Upper lobe of left lung (tissue), 6 donors: ENCODE measurements around the gene BMPR1B. TPM values are rescaled to one million over a fixed set of nuclear protein-coding genes. Genes with fewer than 3 reads are reported as not detected.

ENCODE experiments used
- ATAC-seq, 2 donors: fragments of 200-7000 bp; cut with Tn5 transposase; one replicate each; pipeline ENCODE4 v1.9.1; 2022; ENCODE audit warnings: mild to moderate bottlenecking in 2 of 2, moderate library complexity in 2 of 2; ENCODE audit not compliant: low FRiP score in 2 of 2
- DNase-seq, 2 donors: peaks; one replicate each; pipeline ENCODE4 v3.0.0-alpha.2; 2019 to 2020
- H3K27ac ChIP-seq, 4 donors: fragments of 200-600 bp; sonication (generic); one replicate each; pipeline ENCODE4 v1.5.1; 2016 to 2019
- H3K27me3 ChIP-seq, 4 donors: fragments of 200-600 bp; sonication (generic); one replicate each; pipeline ENCODE4 v1.5.1; 2017 to 2019
- H3K36me3 ChIP-seq, 4 donors: fragments of 200-600 bp; sonication (generic); one replicate each; pipeline ENCODE4 v1.5.1; 2016 to 2019
- H3K4me1 ChIP-seq, 4 donors: fragments of 200-600 bp; sonication (generic); one replicate each; pipeline ENCODE4 v1.5.1; 2018 to 2019
- H3K4me3 ChIP-seq, 4 donors: fragments of 200-600 bp; sonication (generic); one replicate each; pipeline ENCODE4 v1.5.1; 2017 to 2019; ENCODE audit warnings: mild to moderate bottlenecking in 2 of 4, moderate library complexity in 1 of 4
- H3K9me3 ChIP-seq, 4 donors: fragments of 200-600 bp; sonication (generic); one replicate each; pipeline ENCODE4 v1.5.1; 2018 to 2019
- CTCF ChIP-seq, 6 experiments: fragments of 450-650 bp in 4 of 6; fragments of 200-600 bp in 2 of 6; sonication (generic) in 2 of 6; IDR thresholded peaks; one replicate each; pipeline ENCODE4 v1.5.1; 2016 to 2019; ENCODE audit warnings: antibody characterized with exemption in 6 of 6
- EP300 ChIP-seq, 4 donors: sonication (generic); formaldehyde crosslinking; IDR thresholded peaks; one replicate each; pipeline ENCODE4 v1.5.1; 2017; ENCODE audit warnings: antibody characterized with exemption in 4 of 4, control low read depth in 2 of 4
- POLR2A ChIP-seq, 4 donors: fragments of 450-650 bp; IDR thresholded peaks; one replicate each; pipeline ENCODE4 v1.5.1; 2016 to 2017; ENCODE audit warnings: antibody characterized with exemption in 4 of 4, mild to moderate bottlenecking in 2 of 4
- POLR2AphosphoS5 ChIP-seq, 2 donors: sonication (generic); formaldehyde crosslinking; IDR thresholded peaks; one replicate each; pipeline ENCODE4 v1.5.1; 2017; ENCODE audit warnings: antibody characterized with exemption in 2 of 2
- WGBS, 2 donors: methylation state at CpG; one replicate each; pipeline ENCODE4 v1.1.5; 2017 to 2018; 5-methylcytosine and 5-hydroxymethylcytosine counted together
- total RNA-seq, 6 donors: library from RNA; depleted of rRNA in 4 of 6; stranded (reverse); fragments of >200 nt in 4 of 6; gene quantifications; one replicate each; pipeline versions ENCODE4 v1.1.0 to v1.2.1, GENCODE V29; 2016 to 2021
- donor health status: DM: no; HTN: no; CAD: no; lungs with moderate emphysema.
- donor health status: DM: no; HTN: yes; CAD: no; lungs with severe emphysema.

BMPR1B gene
- total RNA-seq, 6 donors from 2014 or later, result 0.78 to 7.7 (median 3.5) TPM

- no peaks in the 10 kb centered on the region for H3K9me3 ChIP-seq
- WGBS, 2 donors, result 84 to 89% methylated on average over 1 of the region's 1 CpG
- H3K27me3 ChIP-seq, result no peaks in the 10 kb centered on the region
- H3K27ac ChIP-seq, result no peak overlapping the region
- no peak for DNase-seq
- no peak for TF ChIP-seq EP300 (IDR thresholded peaks at IDR 0.05)
- no peak for TF ChIP-seq POLR2A (IDR thresholded peaks at IDR 0.05)
- TF ChIP-seq CTCF (IDR thresholded peaks at IDR 0.05), result no peak
- TF ChIP-seq POLR2AphosphoS5 (IDR thresholded peaks at IDR 0.05), result no peak
- no peak overlapping the region for H3K4me3 ChIP-seq
- H3K36me3 ChIP-seq, result no peaks in the 10 kb centered on the region
- no peaks in the 10 kb centered on the region for H3K4me1 ChIP-seq
- no peak for ATAC-seq
Observed at GRCh38 chr4:95108883-95109421, 351.2 kb downstream of the BMPR1B start.

GRCh38 chr4:95114521-95114920 is 356.8 kb downstream of the BMPR1B start:
- 59 to 67% methylated on average over 3 of the region's 3 CpGs for WGBS, 2 donors
- H3K36me3 ChIP-seq, result no peaks in the 10 kb centered on the region

GRCh38 chr4:95118497-95118896 is 360.7 kb downstream of the BMPR1B start:
- no peaks in the 10 kb centered on the region for H3K36me3 ChIP-seq
- no peaks in the 10 kb centered on the region for H3K27me3 ChIP-seq
- no peak for TF ChIP-seq POLR2AphosphoS5 (IDR thresholded peaks at IDR 0.05)
- WGBS, 2 donors, result 56 to 66% methylated on average over 5 to 6 of the region's 6 CpGs
- DNase-seq, result no peak
- no peak overlapping the region for H3K4me3 ChIP-seq
- no peak overlapping the region for H3K27ac ChIP-seq
- H3K4me1 ChIP-seq, result no peaks in the 10 kb centered on the region
- ATAC-seq, result no peak
- H3K9me3 ChIP-seq, result no peaks in the 10 kb centered on the region

More at GRCh38 chr4:95114521-95114920, 356.8 kb downstream of the BMPR1B start:
- no peak for DNase-seq
- Histone ChIP-seq H3K27me3 (no peaks in the 10 kb centered on the region), H3K9me3 (no peaks in the 10 kb centered on the region), H3K4me1 (no peaks in the 10 kb centered on the region), H3K4me3 (no peak overlapping the region), H3K27ac (no peak overlapping the region)
- no peak for TF ChIP-seq EP300 (IDR thresholded peaks at IDR 0.05)
- no peak for TF ChIP-seq POLR2AphosphoS5 (IDR thresholded peaks at IDR 0.05)
- TF ChIP-seq POLR2A (IDR thresholded peaks at IDR 0.05), result no peak
- no peak for TF ChIP-seq CTCF (IDR thresholded peaks at IDR 0.05)
- no peak for ATAC-seq

GRCh38 chr4:95120456-95120855 is 362.7 kb downstream of the BMPR1B start:
- ATAC-seq, result no peak
- Histone ChIP-seq H3K9me3 (no peaks in the 10 kb centered on the region), H3K36me3 (no peaks in the 10 kb centered on the region), H3K27me3 (no peaks in the 10 kb centered on the region), H3K4me3 (no peak overlapping the region), H3K27ac (no peak overlapping the region), H3K4me1 (no peaks in the 10 kb centered on the region)
- 76 to 77% methylated on average over 2 of the region's 2 CpGs for WGBS, 2 donors
- TF ChIP-seq POLR2A (IDR thresholded peaks at IDR 0.05) (no peak), EP300 (IDR thresholded peaks at IDR 0.05) (no peak), CTCF (IDR thresholded peaks at IDR 0.05) (no peak), POLR2AphosphoS5 (IDR thresholded peaks at IDR 0.05) (no peak)
- DNase-seq, result no peak

- H3K4me3 ChIP-seq, result no peak overlapping the region
- no peaks in the 10 kb centered on the region for H3K27me3 ChIP-seq
- DNase-seq, result no peak
- WGBS, 2 donors, result 62 to 78% methylated on average over 9 of the region's 9 CpGs
- no peaks in the 10 kb centered on the region for H3K9me3 ChIP-seq
- no peaks in the 10 kb centered on the region for H3K36me3 ChIP-seq
- no peaks in the 10 kb centered on the region for H3K4me1 ChIP-seq
- no peak overlapping the region for H3K27ac ChIP-seq
- ATAC-seq, result no peak
- no peak for TF ChIP-seq POLR2AphosphoS5 (IDR thresholded peaks at IDR 0.05)
- no peak for TF ChIP-seq CTCF (IDR thresholded peaks at IDR 0.05)
- TF ChIP-seq EP300 (IDR thresholded peaks at IDR 0.05), result no peak
Observed at GRCh38 chr4:95122001-95122400, 364.2 kb downstream of the BMPR1B start.
